ENCODE results near the gene TXNRD2. TPM values are rescaled to one million over a fixed set of nuclear protein-coding genes. Genes with fewer than 3 reads are reported as not detected.
"Not testable (repeated sequence)": the region's sequence is repeated elsewhere in the genome, so short reads cannot be mapped to it uniquely, and the experiment has no call there.

Gene TXNRD2
- total RNA-seq, 1 experiment from 2014 or later, result 22.9 TPM

DNA sequence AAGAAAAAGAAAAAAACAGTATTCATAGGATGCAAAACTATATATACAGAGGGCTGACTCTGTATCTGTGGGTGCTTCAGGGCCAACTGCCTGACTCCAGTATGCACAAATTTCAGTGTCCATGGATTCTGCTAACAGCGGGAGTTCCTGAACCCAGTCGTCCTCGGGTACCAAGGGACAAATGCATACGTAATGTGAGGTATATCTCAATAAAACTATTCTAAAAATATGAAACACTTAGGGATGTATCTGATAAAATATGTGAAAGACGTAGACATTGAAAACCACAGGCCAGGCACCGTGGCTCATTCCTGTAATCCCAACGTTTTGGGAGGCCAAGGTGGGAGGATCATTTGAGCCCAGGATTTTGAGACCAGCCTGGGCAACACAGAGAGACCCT, 13.9 kb downstream of the TXNRD2 start:
- Mint-ChIP-seq H3K4me3 (no peak overlapping the region), H3K4me1 (no peaks in the 10 kb centered on the region), H3K27ac (no peak overlapping the region), H3K27me3 (ENCODE audit: low read depth) (no peaks in the 10 kb centered on the region), H3K36me3 (ENCODE audit: insufficient read depth in 1 of 3, low read depth in 3 of 3) (no peaks in the 10 kb centered on the region), H3K9me3 (no peaks in the 10 kb centered on the region)
- Histone ChIP-seq H2BK120ac (ENCODE audit: low read depth, low read length, poor library complexity, severe bottlenecking) (no peak overlapping the region), H3K56ac (ENCODE audit: insufficient read length, low read depth, low read length) (no peak overlapping the region), H3T11ph (ENCODE audit: low read length) (no peak overlapping the region), H2BK12ac (ENCODE audit: insufficient read length, low read depth, low read length) (no peak overlapping the region), H4K5ac (ENCODE audit: insufficient read length, low read depth, low read length) (no peak overlapping the region), H4K20me1 (ENCODE audit: control insufficient read depth, insufficient read depth, insufficient read length) (peaks cover 3% of the 10 kb centered on the region), H3K27me3 (ENCODE audit: insufficient read depth, low read length) (no peaks in the 10 kb centered on the region; the same call in 1 of the 2 replicates), H3K18ac (ENCODE audit: insufficient read length, low read depth, low read length) (no peak overlapping the region), H2BK5ac (ENCODE audit: insufficient read length, low read length) (no peak overlapping the region), H3K9me3 (ENCODE audit: control insufficient read depth, low read depth, low read length) (no peaks in the 10 kb centered on the region), H4K91ac (ENCODE audit: insufficient read length, low read depth, low read length) (no peak overlapping the region), H4K8ac (replicated peaks; ENCODE audit: insufficient read length, low read depth, low read length) (no peak overlapping the region), H2BK15ac (ENCODE audit: low read depth, low read length) (no peak overlapping the region), H3K79me1 (ENCODE audit: insufficient read depth, low read depth, low read length, poor library complexity, severe bottlenecking) (no peaks in the 10 kb centered on the region), H3K4me1 (ENCODE audit: insufficient read depth, low read length) (no peaks in the 10 kb centered on the region), H3K27ac (ENCODE audit: insufficient read length, low read depth, low read length) (no peak overlapping the region), H2BK20ac (ENCODE audit: low read depth, low read length, poor library complexity, severe bottlenecking) (no peak overlapping the region), H3K4me2 (ENCODE audit: insufficient read depth, insufficient read length, low read length) (no peak overlapping the region), H3K79me2 (ENCODE audit: insufficient read depth, low read length) (no peaks in the 10 kb centered on the region), H3K23ac (ENCODE audit: insufficient read length, low read depth, low read length) (no peak overlapping the region), H3K9ac (ENCODE audit: extremely low read depth, insufficient read length, low read length) (no peak overlapping the region), H3K23me2 (ENCODE audit: insufficient read length, low read depth, low read length, poor library complexity, severe bottlenecking) (no peaks in the 10 kb centered on the region), H2AFZ (ENCODE audit: low read length) (no peak overlapping the region), H3K4ac (ENCODE audit: low read depth, low read length) (no peak overlapping the region), H2AK5ac (ENCODE audit: insufficient read length, low read length) (no peak overlapping the region), H3K14ac (ENCODE audit: insufficient read depth, low read length) (no peak overlapping the region)
- TF ChIP-seq, protein P1, sequence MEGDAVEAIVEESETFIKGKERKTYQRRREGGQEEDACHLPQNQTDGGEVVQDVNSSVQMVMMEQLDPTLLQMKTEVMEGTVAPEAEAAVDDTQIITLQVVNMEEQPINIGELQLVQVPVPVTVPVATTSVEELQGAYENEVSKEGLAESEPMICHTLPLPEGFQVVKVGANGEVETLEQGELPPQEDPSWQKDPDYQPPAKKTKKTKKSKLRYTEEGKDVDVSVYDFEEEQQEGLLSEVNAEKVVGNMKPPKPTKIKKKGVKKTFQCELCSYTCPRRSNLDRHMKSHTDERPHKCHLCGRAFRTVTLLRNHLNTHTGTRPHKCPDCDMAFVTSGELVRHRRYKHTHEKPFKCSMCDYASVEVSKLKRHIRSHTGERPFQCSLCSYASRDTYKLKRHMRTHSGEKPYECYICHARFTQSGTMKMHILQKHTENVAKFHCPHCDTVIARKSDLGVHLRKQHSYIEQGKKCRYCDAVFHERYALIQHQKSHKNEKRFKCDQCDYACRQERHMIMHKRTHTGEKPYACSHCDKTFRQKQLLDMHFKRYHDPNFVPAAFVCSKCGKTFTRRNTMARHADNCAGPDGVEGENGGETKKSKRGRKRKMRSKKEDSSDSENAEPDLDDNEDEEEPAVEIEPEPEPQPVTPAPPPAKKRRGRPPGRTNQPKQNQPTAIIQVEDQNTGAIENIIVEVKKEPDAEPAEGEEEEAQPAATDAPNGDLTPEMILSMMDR (conservative IDR thresholded peaks at IDR 0.05), result no peak
- no CpG with 5 or more reads among the region's 7 CpGs for WGBS (ENCODE audit: extremely low coverage, insufficient read length, low lambda C conversion rate)
- no peak for DNase-seq

DNA sequence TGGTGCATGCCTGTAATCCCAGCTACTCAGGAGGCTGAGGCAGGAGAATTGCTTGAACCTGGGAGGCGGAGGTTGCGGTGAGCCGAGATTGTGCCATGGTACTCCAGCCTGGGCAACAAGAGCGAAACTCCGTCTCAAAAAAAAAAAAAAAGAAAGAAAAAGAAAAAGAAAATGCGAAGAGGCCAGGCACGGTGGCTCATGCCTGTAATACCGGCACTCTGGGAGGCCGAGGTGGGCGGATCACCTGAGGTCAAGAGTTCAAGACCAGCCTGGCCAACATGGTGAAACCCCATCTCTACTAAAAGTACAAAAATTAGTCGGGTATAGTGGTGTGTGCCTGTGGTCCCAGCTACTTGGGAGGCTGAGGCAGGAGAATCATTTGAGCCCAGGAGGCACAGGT, 15.6 kb downstream of the TXNRD2 start:
- H3K4me1 ChIP-seq (ENCODE audit: insufficient read depth, low read length); H4K20me1 ChIP-seq (ENCODE audit: control insufficient read depth, insufficient read depth, insufficient read length); H3K9me3 ChIP-seq (ENCODE audit: control insufficient read depth, low read depth, low read length); H3K4me3 Mint-ChIP-seq; H3K9me3 Mint-ChIP-seq; H3K79me1 ChIP-seq (ENCODE audit: insufficient read depth, low read depth, low read length, poor library complexity, severe bottlenecking); H3K23me2 ChIP-seq (ENCODE audit: insufficient read length, low read depth, low read length, poor library complexity, severe bottlenecking); DNase-seq; H3K4me2 ChIP-seq (ENCODE audit: insufficient read depth, insufficient read length, low read length); H3T11ph ChIP-seq (ENCODE audit: low read length); H3K9ac ChIP-seq (ENCODE audit: extremely low read depth, insufficient read length, low read length); H3K27me3 Mint-ChIP-seq (ENCODE audit: low read depth); H4K91ac ChIP-seq (ENCODE audit: insufficient read length, low read depth, low read length); H3K79me2 ChIP-seq (ENCODE audit: insufficient read depth, low read length); H3K23ac ChIP-seq (ENCODE audit: insufficient read length, low read depth, low read length); H2AFZ ChIP-seq (ENCODE audit: low read length); H3K27ac ChIP-seq (ENCODE audit: insufficient read length, low read depth, low read length); H2BK120ac ChIP-seq (ENCODE audit: low read depth, low read length, poor library complexity, severe bottlenecking); H3K4ac ChIP-seq (ENCODE audit: low read depth, low read length); H2BK15ac ChIP-seq (ENCODE audit: low read depth, low read length); H4K5ac ChIP-seq (ENCODE audit: insufficient read length, low read depth, low read length); H2BK20ac ChIP-seq (ENCODE audit: low read depth, low read length, poor library complexity, severe bottlenecking); H3K18ac ChIP-seq (ENCODE audit: insufficient read length, low read depth, low read length); H2BK5ac ChIP-seq (ENCODE audit: insufficient read length, low read length); H3K27ac Mint-ChIP-seq; H2AK5ac ChIP-seq (ENCODE audit: insufficient read length, low read length); H2BK12ac ChIP-seq (ENCODE audit: insufficient read length, low read depth, low read length); H4K8ac ChIP-seq (replicated peaks; ENCODE audit: insufficient read length, low read depth, low read length); H3K56ac ChIP-seq (ENCODE audit: insufficient read length, low read depth, low read length); H3K27me3 ChIP-seq (ENCODE audit: insufficient read depth, low read length); H3K14ac ChIP-seq (ENCODE audit: insufficient read depth, low read length); H3K4me1 Mint-ChIP-seq; H3K36me3 Mint-ChIP-seq (ENCODE audit: insufficient read depth in 1 of 3, low read depth in 3 of 3): not testable (repeated sequence)
- no CpG with 5 or more reads among the region's 11 CpGs for WGBS (ENCODE audit: extremely low coverage, insufficient read length, low lambda C conversion rate)
